Measurements from ENCODE around the gene ACKR4.

ACKR4 gene

GRCh38 chr3:132643366-132643765 is 46.3 kb downstream of the ACKR4 start:
- DNase-seq, result no peak

- no peak for DNase-seq
Measured at GRCh38 chr3:132645058-132645457, 48.0 kb downstream of the ACKR4 start.

GRCh38 chr3:132650153-132650552 is 53.1 kb downstream of the ACKR4 start:
- no peak for DNase-seq
